ENCODE measurements around the gene PPP6R1.
"Not testable (repeated sequence)": the region's sequence is repeated elsewhere in the genome, so short reads cannot be mapped to it uniquely, and the experiment has no call there.

PPP6R1 gene

GRCh38 chr19:55241935-55242464, 16.8 kb downstream of the PPP6R1 start:
- DNase-seq (ENCODE audit: low read depth, low spot score) = no peak

GRCh38 chr19:55241143-55241934, 17.5 kb downstream of the PPP6R1 start:
- no peak for DNase-seq (ENCODE audit: low read depth, low spot score)

GRCh38 chr19:55240713-55241020, 18.1 kb downstream of the PPP6R1 start:
- DNase-seq (ENCODE audit: low read depth, low spot score) = no peak

DNA sequence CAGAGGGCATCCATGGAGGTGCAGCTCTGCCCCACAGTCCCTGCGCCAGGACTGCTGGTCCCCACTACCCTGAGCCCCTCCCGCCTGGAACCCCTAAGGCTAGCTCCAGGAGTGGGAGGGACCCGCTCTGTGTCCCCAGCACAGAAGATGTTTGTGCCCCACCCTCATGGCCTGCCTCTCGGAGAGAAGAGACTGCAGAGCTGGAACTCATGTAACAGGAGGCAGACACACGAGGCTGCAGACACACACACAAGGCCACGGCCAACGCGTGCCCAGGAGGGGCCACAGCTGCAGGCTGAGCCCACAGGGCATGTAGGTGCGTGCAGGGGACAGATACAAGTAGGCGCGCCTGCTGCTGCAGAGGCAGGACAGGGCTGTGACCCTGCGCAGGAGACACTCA, 19.8 kb downstream of the PPP6R1 start:
- no peak for DNase-seq (ENCODE audit: low read depth, low spot score)

DNA sequence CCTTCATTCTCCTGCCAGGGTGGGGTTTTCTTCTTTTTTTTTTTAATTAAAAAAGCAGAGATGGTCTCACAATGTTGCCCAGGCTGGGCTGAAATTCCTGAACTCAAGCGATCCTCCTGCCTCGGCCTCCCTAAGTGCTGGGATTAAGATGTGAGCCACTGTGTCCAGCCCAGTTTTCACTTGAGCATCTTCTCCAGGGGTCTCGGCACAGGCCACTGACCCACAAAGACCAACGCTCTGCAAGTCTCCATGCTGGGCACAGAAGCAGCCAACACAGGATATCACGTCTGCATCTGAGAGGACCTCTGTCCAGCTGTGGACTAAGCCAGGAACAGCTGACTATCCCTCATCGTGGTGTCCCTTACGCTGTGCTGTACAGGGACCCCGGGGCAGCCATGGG, 20.8 kb downstream of the PPP6R1 start:
- DNase-seq (ENCODE audit: low read depth, low spot score) = no peak

GRCh38 chr19:55232986-55233385, 25.8 kb downstream of the PPP6R1 start:
- DNase-seq (ENCODE audit: low read depth, low spot score) = no peak

GRCh38 chr19:55232286-55232602, 26.6 kb downstream of the PPP6R1 start:
- no peak for DNase-seq (ENCODE audit: low read depth, low spot score)

DNA sequence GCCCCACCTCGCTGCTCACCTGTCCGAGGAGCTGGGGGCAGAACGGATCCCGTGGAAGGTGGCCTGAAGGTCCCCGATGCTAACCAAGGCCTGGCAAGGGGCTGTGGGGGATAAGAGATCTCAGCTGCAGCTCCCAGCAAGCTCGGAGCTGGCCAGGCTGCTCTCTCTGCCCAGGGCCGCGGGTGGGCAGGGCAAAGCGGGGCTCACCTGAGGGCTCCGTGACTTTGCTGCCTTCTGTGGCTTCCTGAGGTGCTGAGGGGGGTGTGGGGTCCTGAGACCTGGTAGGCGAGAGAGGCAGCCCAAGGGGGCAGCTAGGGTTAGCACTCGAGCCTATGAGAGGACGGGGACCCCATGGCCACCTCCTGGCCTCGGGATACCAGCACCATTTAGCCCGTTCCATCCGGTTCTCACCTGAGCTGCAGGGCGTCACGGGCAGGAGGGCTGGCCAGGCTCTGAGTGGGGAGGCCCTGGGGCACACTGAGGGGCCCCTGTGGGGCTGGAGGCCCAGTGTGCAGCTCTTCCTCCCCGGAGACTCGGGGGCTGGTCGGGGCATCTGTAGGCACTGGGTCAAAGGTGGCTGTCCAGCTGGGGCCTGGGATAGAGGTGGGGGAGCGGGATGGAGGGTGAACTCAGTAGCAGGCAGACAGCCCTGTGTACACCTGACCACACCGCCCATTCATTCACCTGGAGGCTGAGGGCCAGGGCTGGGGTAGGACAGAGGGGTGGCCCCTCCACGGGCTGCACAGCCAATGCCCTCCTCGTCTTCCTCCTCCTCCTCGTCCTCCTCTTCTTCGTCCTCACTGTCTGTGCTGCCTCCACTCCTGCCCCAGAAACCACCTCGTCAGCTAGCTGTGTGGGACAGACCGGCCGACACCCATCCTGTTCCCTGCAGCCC, 27.2 kb downstream of the PPP6R1 start:
- no peak for DNase-seq (ENCODE audit: low read depth, low spot score)

DNA sequence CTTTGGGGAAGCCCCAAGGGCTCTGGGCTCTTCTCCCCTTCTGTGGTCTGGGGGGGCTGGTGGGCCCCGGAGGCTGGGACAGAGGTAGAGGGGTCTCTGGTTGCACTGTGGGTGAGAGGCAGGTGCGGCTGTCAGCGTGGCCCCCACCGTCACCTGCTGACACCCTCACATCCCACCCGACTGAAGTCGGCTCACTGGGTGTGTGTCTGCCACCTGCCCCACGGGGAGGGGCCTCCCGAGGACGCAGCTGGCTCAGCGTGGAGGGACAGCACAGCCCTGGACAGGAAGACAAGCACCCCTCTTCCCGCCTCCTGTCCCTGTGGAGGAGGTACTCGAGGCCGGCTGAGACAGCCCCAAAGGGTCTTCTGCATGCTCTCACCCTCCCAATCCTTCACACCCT, 28.0 kb downstream of the PPP6R1 start:
- DNase-seq (ENCODE audit: low read depth, low spot score) = no peak

- DNase-seq (ENCODE audit: low read depth, low spot score) = no peak
Measured at GRCh38 chr19:55230329-55230728, 28.5 kb downstream of the PPP6R1 start.

GRCh38 chr19:55229789-55230182, 29.0 kb downstream of the PPP6R1 start:
- no peak for DNase-seq (ENCODE audit: low read depth, low spot score)

GRCh38 chr19:55229145-55229788, 29.6 kb downstream of the PPP6R1 start:
- no peak for DNase-seq (ENCODE audit: low read depth, low spot score)

- no peak for DNase-seq (ENCODE audit: low read depth, low spot score)
Measured at GRCh38 chr19:55228403-55229031, 30.3 kb downstream of the PPP6R1 start, which contains the start of gene TMEM86B. Gene TMEM86B, minus strand, starts transcription at chr19:55228763. Its CDS starts 22 bp downstream, at chr19:55228741.

DNA sequence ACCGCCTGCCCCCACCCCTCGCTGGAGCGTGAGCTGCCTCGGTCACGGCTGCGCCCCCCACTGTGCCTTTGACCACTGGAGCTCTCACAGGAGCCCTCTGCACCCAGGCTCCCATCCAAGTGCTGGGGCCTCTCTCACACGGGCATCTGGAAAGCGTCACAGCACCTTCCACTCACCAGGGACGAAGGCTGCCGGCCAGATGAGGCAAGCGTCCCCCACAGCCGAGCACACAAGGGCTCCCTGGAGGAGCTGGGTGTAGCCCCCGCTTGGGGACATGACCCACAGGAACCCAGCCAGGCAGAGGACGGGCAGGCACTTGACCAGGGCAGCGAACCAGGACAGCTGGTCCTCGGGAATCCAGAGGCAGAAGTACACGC, 30.8 kb downstream of the PPP6R1 start:
- no peak for DNase-seq (ENCODE audit: low read depth, low spot score)

GRCh38 chr19:55227241-55228014, 31.4 kb downstream of the PPP6R1 start:
- DNase-seq (ENCODE audit: low read depth, low spot score) = no peak

DNA sequence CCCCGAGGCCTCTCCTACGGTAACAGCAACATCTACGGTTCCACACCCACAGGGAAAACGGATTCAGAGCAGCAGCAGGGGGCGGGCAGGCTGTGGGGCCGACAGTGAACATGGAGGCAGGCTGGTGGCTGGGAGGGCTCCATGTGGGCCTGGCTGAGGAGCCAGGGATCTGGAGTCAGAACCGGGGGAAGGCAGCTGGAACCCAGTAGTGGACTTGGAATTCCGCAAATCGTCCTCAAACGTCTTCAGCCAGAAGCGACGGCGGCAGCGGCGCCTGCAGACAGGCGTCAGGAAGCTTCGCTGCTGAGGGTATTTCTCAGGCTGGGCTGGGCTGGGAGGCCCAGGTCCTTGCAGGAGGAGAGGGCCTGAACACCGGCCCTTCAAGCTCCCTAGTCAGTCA, 32.0 kb downstream of the PPP6R1 start:
- DNase-seq (ENCODE audit: low read depth, low spot score) = no peak

- DNase-seq (ENCODE audit: low read depth, low spot score) = no peak
Measured at GRCh38 chr19:55226273-55226672, 32.5 kb downstream of the PPP6R1 start.

DNA sequence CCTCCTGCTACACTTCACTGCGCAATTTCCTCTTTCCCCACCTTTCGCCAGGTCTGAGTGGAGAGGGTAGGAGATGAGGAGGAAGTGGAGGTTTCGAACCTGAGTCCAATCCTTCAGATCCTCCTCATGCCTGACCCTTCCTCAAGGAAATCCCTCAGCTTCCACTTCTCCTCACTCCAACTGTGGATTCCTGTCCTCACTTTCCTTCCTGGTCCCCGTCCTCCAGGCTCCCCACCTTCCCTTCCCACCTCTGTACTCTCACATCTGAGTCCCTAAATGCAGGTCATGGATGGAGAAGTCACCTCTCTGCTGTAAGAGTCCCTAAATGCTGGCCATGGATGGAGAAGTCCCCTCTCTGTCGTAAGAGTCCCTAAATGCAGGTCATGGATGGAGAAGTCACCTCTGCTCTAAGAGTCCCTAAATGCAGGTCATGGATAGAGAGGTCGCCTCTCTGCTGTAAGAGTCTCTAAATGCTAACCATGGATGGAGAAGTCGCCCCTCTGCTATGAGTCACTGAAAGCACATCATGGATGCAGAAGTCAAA, 33.3 kb downstream of the PPP6R1 start:
- DNase-seq (ENCODE audit: low read depth, low spot score) = no peak

GRCh38 chr19:55224679-55225414, 34.0 kb downstream of the PPP6R1 start:
- DNase-seq (ENCODE audit: low read depth, low spot score) = not testable (repeated sequence)

DNA sequence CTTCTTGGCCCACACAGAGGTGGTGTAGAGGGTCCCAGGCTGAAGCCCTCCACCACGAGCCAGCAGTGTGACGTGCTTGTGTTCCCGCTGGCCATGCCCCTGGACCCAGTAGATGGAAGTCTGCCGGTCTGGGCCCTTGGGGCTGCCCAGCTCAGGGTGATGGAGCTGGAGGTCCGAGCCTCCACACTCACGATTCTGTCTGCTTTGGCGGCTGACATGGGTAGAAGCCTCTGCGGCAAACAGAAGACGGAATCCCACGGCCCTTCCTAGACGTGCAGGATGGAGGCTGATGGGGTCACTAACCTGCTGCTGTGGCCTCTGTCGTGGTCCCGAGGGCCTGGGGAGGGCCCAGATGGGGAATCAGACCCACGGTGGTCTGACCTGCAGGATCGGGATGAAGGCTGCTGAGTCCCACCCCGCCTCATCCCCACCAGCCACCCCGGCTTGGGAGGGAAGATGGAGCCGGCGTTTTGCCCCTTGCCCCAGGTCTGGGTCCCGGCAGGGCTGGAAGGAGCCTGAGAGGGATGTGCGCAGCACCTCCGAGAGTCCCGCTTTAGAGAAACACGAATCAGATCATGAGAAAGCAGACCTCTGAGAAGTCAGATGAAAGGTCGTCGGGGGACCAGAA, 34.7 kb downstream of the PPP6R1 start:
- no peak for DNase-seq (ENCODE audit: low read depth, low spot score)

All from iPS DF 19.7 (cell line).